Retinal pigment epithelial cell (primary cell): ENCODE data around the gene ROBO1.

ENCODE experiments used
- DNase-seq: peaks from one replicate; pipeline ENCODE4 v3.0.0-alpha.2; 2010; ENCODE audit warnings: low read depth
- H3K4me3 ChIP-seq: 2 replicates; pipeline ENCODE4 v1.5.1; 2011; ENCODE audit warnings: mild to moderate bottlenecking, low read length, control low read depth, moderate library complexity
- CTCF ChIP-seq: conservative IDR thresholded peaks from 2 replicates; pipeline ENCODE4 v1.5.1; 2011; ENCODE audit warnings: low read depth, low read length, control low read depth, inconsistent platforms

The ROBO1 gene

GRCh38 chr3:79057756-79058155, 710.0 kb downstream of the ROBO1 start:
- TF ChIP-seq CTCF, result no peak
- no peak for DNase-seq
- H3K4me3 ChIP-seq, result no peak overlapping the region

- DNase-seq, result no peak
- no peak for TF ChIP-seq CTCF
- H3K4me3 ChIP-seq, result no peak overlapping the region
Measured at GRCh38 chr3:79056498-79056897, 711.3 kb downstream of the ROBO1 start.

- no peak for TF ChIP-seq CTCF
- no peak overlapping the region for H3K4me3 ChIP-seq
- no peak for DNase-seq
Measured at GRCh38 chr3:79052054-79052681, 715.6 kb downstream of the ROBO1 start.

GRCh38 chr3:79047581-79047980, 720.2 kb downstream of the ROBO1 start:
- no peak for DNase-seq
- TF ChIP-seq CTCF, result no peak

GRCh38 chr3:79041621-79042020, 726.2 kb downstream of the ROBO1 start:
- no peak for DNase-seq
- TF ChIP-seq CTCF, result no peak
- H3K4me3 ChIP-seq, result no peak overlapping the region

More at GRCh38 chr3:79047581-79047980, 720.2 kb downstream of the ROBO1 start:
- H3K4me3 ChIP-seq, result no peak overlapping the region

- no peak overlapping the region for H3K4me3 ChIP-seq
- TF ChIP-seq CTCF, result no peak
- no peak for DNase-seq
Measured at GRCh38 chr3:79040701-79041100, 727.1 kb downstream of the ROBO1 start.

GRCh38 chr3:79040091-79040490, 727.7 kb downstream of the ROBO1 start:
- DNase-seq, result no peak
- TF ChIP-seq CTCF, result no peak
- H3K4me3 ChIP-seq, result no peak overlapping the region
